HFF-Myc (cell line): Measurements from ENCODE around the gene CCDC149.

Experiments used
- DNase-seq: peaks from one replicate; pipeline ENCODE4 v3.0.0-alpha.2; 2011; ENCODE audit warnings: low read depth; ENCODE audit errors: extremely low read depth
- H3K4me3 ChIP-seq: replicated peaks from 2 replicates; pipeline ENCODE4 v1.5.1; 2011; ENCODE audit warnings: low read depth, mild to moderate bottlenecking, control low read depth, low read length
- CTCF ChIP-seq: IDR thresholded peaks from 2 replicates; pipeline ENCODE4 v1.5.1; 2012; ENCODE audit warnings: mild to moderate bottlenecking, low read depth, low read length, control low read depth; ENCODE audit errors: missing control alignments

The CCDC149 gene

GRCh38 chr4:24799196-24799543 is 113.7 kb downstream of the CCDC149 start:
- TF ChIP-seq CTCF: no peak
- DNase-seq: no peak
- no peak overlapping the region for H3K4me3 ChIP-seq

- H3K4me3 ChIP-seq: no peak overlapping the region
- no peak for TF ChIP-seq CTCF
- DNase-seq: no peak
Observed at GRCh38 chr4:24798036-24798610, 114.7 kb downstream of the CCDC149 start.

GRCh38 chr4:24796620-24797019 is 116.2 kb downstream of the CCDC149 start:
- H3K4me3 ChIP-seq: no peak overlapping the region
- no peak for TF ChIP-seq CTCF
- no peak for DNase-seq

- no peak overlapping the region for H3K4me3 ChIP-seq
- no peak for DNase-seq
Observed at GRCh38 chr4:24795666-24796381, 117.0 kb downstream of the CCDC149 start.

GRCh38 chr4:24794916-24795665 is 117.8 kb downstream of the CCDC149 start, which contains the start of gene SOD3:
Gene SOD3, plus strand, starts transcription at chr4:24795573. Its CDS starts 3,949 bp downstream, at chr4:24799522.
- no peak for DNase-seq
- TF ChIP-seq CTCF: no peak
- H3K4me3 ChIP-seq: no peak within 1 kb of the TSS

More at GRCh38 chr4:24795666-24796381, 117.0 kb downstream of the CCDC149 start:
- TF ChIP-seq CTCF: no peak

- DNase-seq: no peak
- no peak overlapping the region for H3K4me3 ChIP-seq
- TF ChIP-seq CTCF: no peak
Observed at GRCh38 chr4:24794480-24794879, 118.4 kb downstream of the CCDC149 start.
